ENCODE measurements around the gene AXDND1.

- TF ChIP-seq CTCF (IDR thresholded peaks at IDR 0.05) = no peak
- TF ChIP-seq POLR2A (IDR thresholded peaks at IDR 0.05) = no peak
Measured at GRCh38 chr1:179478370-179478769, 112.6 kb downstream of the AXDND1 start.

Data from adrenal gland (tissue), 5 donors.